GM06990 (cell line): Measurements from ENCODE around the gene PTPRT.

Experiments used
- DNase-seq: peaks from one replicate; pipeline ENCODE4 v3.0.0-alpha.2; 2011; ENCODE audit not compliant: insufficient read length; ENCODE audit errors: extremely low read depth
- H3K27me3 ChIP-seq: replicated peaks from 2 replicates; pipeline ENCODE4 v1.6.0; 2011; ENCODE audit warnings: low read length; ENCODE audit not compliant: control insufficient read depth, insufficient read depth
- H3K36me3 ChIP-seq: 2 replicates; pipeline ENCODE4 v1.5.1; 2011; ENCODE audit warnings: low read length; ENCODE audit not compliant: control insufficient read depth, insufficient read depth
- H3K4me3 ChIP-seq: replicated peaks from 2 replicates; pipeline ENCODE4 v1.5.1; 2011; ENCODE audit warnings: low read depth, mild to moderate bottlenecking, control low read depth, low read length
- CTCF ChIP-seq: IDR thresholded peaks from 2 replicates; pipeline ENCODE4 v1.5.1; 2011; ENCODE audit warnings: low read length, control low read depth, mild to moderate bottlenecking, inconsistent platforms; ENCODE audit not compliant: insufficient read depth, poor library complexity, severe bottlenecking

Gene PTPRT

DNA sequence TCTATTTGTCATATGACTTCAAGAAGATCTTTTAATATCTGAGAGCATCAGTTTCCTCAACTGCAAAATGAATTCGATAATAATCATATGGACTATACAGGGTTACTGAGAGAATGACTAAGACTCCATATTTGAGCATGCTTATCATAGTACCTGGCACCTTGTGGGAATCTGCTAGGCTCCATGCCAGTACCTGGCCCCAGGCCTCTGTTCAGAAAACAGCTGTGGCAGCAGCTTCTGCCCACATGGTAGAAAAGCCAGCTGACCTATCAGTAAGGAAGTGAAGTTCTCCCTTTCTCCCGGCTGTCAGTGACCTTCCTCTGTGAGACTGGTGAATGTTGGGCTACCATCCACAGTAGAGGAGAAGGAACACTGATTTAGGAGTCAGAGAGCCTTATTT, 996.6 kb downstream of the PTPRT start:
- Histone ChIP-seq H3K27me3 (no peaks in the 10 kb centered on the region), H3K36me3 (no peaks in the 10 kb centered on the region), H3K4me3 (no peak overlapping the region)
- no peak for TF ChIP-seq CTCF
- DNase-seq = no peak

DNA sequence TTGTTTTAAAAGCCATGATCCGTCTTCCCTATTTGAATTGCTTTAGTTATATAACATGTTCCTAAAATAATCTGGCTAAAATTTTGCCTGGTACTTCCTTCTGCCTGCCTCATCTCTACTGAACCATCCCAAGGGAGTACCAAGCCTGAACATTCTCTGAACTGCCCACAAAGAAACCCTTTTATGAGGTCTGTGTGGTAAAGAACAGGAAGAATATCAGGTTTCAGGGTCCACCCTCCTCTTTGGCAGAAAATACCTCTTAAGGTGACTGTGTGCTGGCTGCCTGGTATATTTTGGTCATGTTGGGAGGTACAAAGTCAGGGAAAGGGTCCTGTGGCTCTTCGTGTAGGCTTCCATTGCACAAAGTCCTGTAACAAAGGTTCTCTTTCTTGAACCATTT, 997.4 kb downstream of the PTPRT start:
- TF ChIP-seq CTCF = no peak
- no peak for DNase-seq
- no peaks in the 10 kb centered on the region for H3K27me3 ChIP-seq
- H3K36me3 ChIP-seq = no peaks in the 10 kb centered on the region
- H3K4me3 ChIP-seq = no peak overlapping the region

- DNase-seq = no peak
- H3K36me3 ChIP-seq = no peaks in the 10 kb centered on the region
- peak; percentile 22 for TF ChIP-seq CTCF
- no peaks in the 10 kb centered on the region for H3K27me3 ChIP-seq
- no peak overlapping the region for H3K4me3 ChIP-seq
These were observed 998.4 kb downstream of the PTPRT start for GRCh38 chr20:42191140-42191860.

DNA sequence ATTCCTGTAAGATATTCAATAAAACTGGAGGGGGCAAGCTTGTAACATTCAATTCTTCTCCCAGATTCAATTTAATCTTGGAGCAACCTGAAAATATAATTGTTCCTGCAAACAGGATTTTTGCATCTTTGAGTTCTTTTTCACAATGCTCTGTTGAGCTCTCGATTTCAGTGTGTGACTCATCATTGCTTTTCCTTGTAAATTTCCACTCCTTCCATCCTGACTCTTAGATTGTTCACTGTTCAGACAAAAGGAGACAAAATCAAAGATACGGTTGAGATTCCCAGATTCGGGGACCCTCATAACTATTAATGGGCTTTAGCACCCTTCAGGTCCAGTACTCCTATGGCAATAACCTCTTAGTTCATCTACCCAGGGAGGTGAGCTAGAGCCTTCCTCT, 999.6 kb downstream of the PTPRT start:
- TF ChIP-seq CTCF = no peak
- no peaks in the 10 kb centered on the region for H3K36me3 ChIP-seq
- no peak for DNase-seq
- H3K4me3 ChIP-seq = no peak overlapping the region
- H3K27me3 ChIP-seq = no peaks in the 10 kb centered on the region

DNA sequence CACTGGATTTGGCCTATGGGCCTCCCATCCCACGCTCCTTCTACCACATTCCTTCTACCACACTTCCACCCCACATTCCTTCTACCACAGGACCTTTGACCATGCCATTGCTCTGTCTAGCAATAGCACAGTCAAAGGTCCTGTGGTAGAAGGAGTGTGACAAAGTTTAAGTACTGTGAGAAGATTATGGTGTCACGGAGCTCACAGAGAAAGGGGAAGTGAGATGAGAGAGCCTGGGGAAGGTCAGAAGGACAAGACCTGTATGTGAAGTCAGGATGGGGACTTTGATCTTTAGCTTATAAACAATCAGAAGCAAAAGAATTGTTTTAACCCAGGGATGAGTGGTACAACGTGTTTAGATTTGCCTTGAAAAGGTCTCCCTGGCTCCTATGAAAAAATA, 1003.4 kb downstream of the PTPRT start:
- no peak overlapping the region for H3K4me3 ChIP-seq
- no peak for DNase-seq
- H3K36me3 ChIP-seq = no peaks in the 10 kb centered on the region
- no peak for TF ChIP-seq CTCF
- H3K27me3 ChIP-seq = no peaks in the 10 kb centered on the region

- Histone ChIP-seq H3K36me3 (no peaks in the 10 kb centered on the region), H3K4me3 (no peak overlapping the region), H3K27me3 (no peaks in the 10 kb centered on the region)
- no peak for TF ChIP-seq CTCF
- DNase-seq = no peak
These were observed 1006.6 kb downstream of the PTPRT start for GRCh38 chr20:42183147-42183546.
